H1 (cell line): ENCODE results near the gene NKX2-4. TPM values are rescaled to one million over a fixed set of nuclear protein-coding genes. Genes with fewer than 3 reads are reported as not detected.

Source experiments
- CTCF ChIA-PET: fragments of 300-600 bp; sonication (Branson Sonifier 250); formaldehyde crosslinking; loops from one replicate; lab custom pipeline; 2021; ENCODE audit not compliant: partially characterized antibody; lab: Charles Lee
- POLR2A ChIA-PET: fragments of 300-600 bp; sonication (Branson Sonifier 250); formaldehyde crosslinking; loops from one replicate; lab custom pipeline; 2021; ENCODE audit warnings: inconsistent platforms; ENCODE audit not compliant: partially characterized antibody; lab: Charles Lee
- DNase-seq, 2 experiments: peaks; one replicate each; pipeline versions ENCODE4 v3.0.0 to v3.0.0-alpha.2; 2010 to 2022; ENCODE audit warnings: low spot score in 2 of 2, low read depth in 1 of 2, mixed read lengths in 1 of 2
- FAIRE-seq: peaks from 2 replicates; lab custom pipeline; 2011; peaks lifted over from hg19 to GRCh38; lab: Jason Lieb, UNC
- H2AFZ ChIP-seq: 2 replicates; pipeline ENCODE4 v1.8.1; 2012; ENCODE audit warnings: low read length, inconsistent platforms
- H2AK5ac ChIP-seq: 2 replicates; pipeline ENCODE4 v1.6.1; 2013; ENCODE audit warnings: low read depth, low read length
- H2BK120ac ChIP-seq: replicated peaks from 2 replicates; pipeline ENCODE3; 2013; ENCODE audit warnings: low read depth, low read length, inconsistent platforms
- H2BK12ac ChIP-seq: 2 replicates; pipeline ENCODE4 v1.6.1; 2013; ENCODE audit warnings: low read depth, low read length
- H2BK15ac ChIP-seq: 2 replicates; pipeline ENCODE4 v1.6.1; 2013; ENCODE audit warnings: low read length
- H2BK20ac ChIP-seq: 2 replicates; pipeline ENCODE4 v1.6.1; 2013; ENCODE audit warnings: low read length
- H2BK5ac ChIP-seq: 2 replicates; pipeline ENCODE4 v1.6.1; 2013; ENCODE audit warnings: low read depth, low read length
- H3K14ac ChIP-seq: 2 replicates; pipeline ENCODE4 v1.6.1; 2013; ENCODE audit warnings: inconsistent platforms; ENCODE audit not compliant: insufficient read length
- H3K18ac ChIP-seq: 2 replicates; pipeline ENCODE4 v1.6.1; 2013; ENCODE audit warnings: low read length; ENCODE audit errors: extremely low read depth
- H3K23ac ChIP-seq: 2 replicates; pipeline ENCODE4 v1.6.1; 2013; ENCODE audit warnings: inconsistent platforms; ENCODE audit not compliant: insufficient read length
- H3K23me2 ChIP-seq: 2 replicates; pipeline ENCODE4 v1.6.1; 2013; ENCODE audit warnings: low read depth, low read length
- H3K27ac ChIP-seq: 2 replicates; pipeline ENCODE4 v1.6.1; 2011; ENCODE audit warnings: low read depth, low read length, inconsistent platforms
- H3K27me3 ChIP-seq, 4 experiments: replicated peaks in 1 of 4; 1 replicate in 1 of 4; 2 replicates in 3 of 4; pipeline versions ENCODE4 v1.6.1 to v1.8.1; 2011 to 2013; ENCODE audit warnings: low read length in 3 of 4, mild to moderate bottlenecking in 3 of 4, inconsistent platforms in 2 of 4, mixed read lengths in 2 of 4, moderate library complexity in 1 of 4; ENCODE audit not compliant: control insufficient read depth in 3 of 4, insufficient read depth in 3 of 4; ENCODE audit errors: extremely low read depth in 1 of 4
- H3K36me3 ChIP-seq, 4 experiments: 2 replicates each; pipeline versions ENCODE4 v1.6.1 to v1.8.1; 2011 to 2013; ENCODE audit warnings: mild to moderate bottlenecking in 4 of 4, low read length in 3 of 4, moderate library complexity in 2 of 4, control low read depth in 1 of 4, inconsistent platforms in 1 of 4; ENCODE audit not compliant: insufficient read depth in 4 of 4, control insufficient read depth in 2 of 4
- H3K4ac ChIP-seq: replicated peaks from 2 replicates; pipeline ENCODE3; 2013; ENCODE audit warnings: low read length, low read depth, mixed read lengths, inconsistent platforms; ENCODE audit not compliant: insufficient read length
- H3K4me1 ChIP-seq, 4 experiments: replicated peaks in 1 of 4; 1 replicate in 1 of 4; 2 replicates in 3 of 4; pipeline versions ENCODE4 v1.6.1 to v1.8.1; 2011 to 2013; ENCODE audit warnings: low read length in 3 of 4, inconsistent platforms in 2 of 4, mixed read lengths in 1 of 4; ENCODE audit not compliant: insufficient read depth in 4 of 4, control insufficient read depth in 3 of 4
- H3K4me2 ChIP-seq, 2 experiments: 2 replicates each; pipeline versions ENCODE4 v1.6.1 to v1.8.1; 2011 to 2013; ENCODE audit warnings: low read depth in 2 of 2, low read length in 2 of 2, control low read depth in 1 of 2, inconsistent platforms in 1 of 2, mild to moderate bottlenecking in 1 of 2; ENCODE audit not compliant: insufficient read depth in 1 of 2
- H3K4me3 ChIP-seq, 4 experiments: fragments of 200-600, 300-600 bp in 1 of 4; sonication (generic), shearing (Covaris generic), sonication (Bioruptor Twin) in 1 of 4; 2 replicates each; pipeline versions ENCODE4 v1.5.1 to v1.8.1; 2011 to 2016; ENCODE audit warnings: low read length in 4 of 4, low read depth in 3 of 4, control low read depth in 2 of 4, inconsistent platforms in 2 of 4, mild to moderate bottlenecking in 2 of 4, mixed read lengths in 1 of 4, moderate library complexity in 1 of 4; ENCODE audit not compliant: insufficient read depth in 2 of 4; ENCODE audit errors: extremely low read depth in 1 of 4
- H3K56ac ChIP-seq: replicated peaks from 2 replicates; pipeline ENCODE3; 2013; ENCODE audit warnings: low read depth, mild to moderate bottlenecking, mixed read lengths, low read length, inconsistent platforms; ENCODE audit not compliant: insufficient read length
- H3K79me1 ChIP-seq: 2 replicates; pipeline ENCODE4 v1.6.1; 2013; ENCODE audit warnings: low read depth, low read length, control low read depth
- H3K79me2 ChIP-seq, 2 experiments: 2 replicates each; pipeline versions ENCODE4 v1.6.1 to v1.8.1; 2012 to 2013; ENCODE audit warnings: low read length in 2 of 2, mild to moderate bottlenecking in 2 of 2, inconsistent platforms in 1 of 2; ENCODE audit not compliant: insufficient read depth in 2 of 2, control insufficient read depth in 1 of 2
- H3K9ac ChIP-seq, 4 experiments: replicated peaks in 1 of 4; 1 replicate in 1 of 4; 2 replicates in 3 of 4; pipeline versions ENCODE4 v1.6.1 to v1.8.1; 2011 to 2013; ENCODE audit warnings: low read depth in 3 of 4, low read length in 3 of 4, control low read depth in 2 of 4, mild to moderate bottlenecking in 2 of 4, moderate library complexity in 2 of 4, inconsistent platforms in 1 of 4; ENCODE audit errors: extremely low read depth in 1 of 4
- H3K9me3 ChIP-seq, 2 experiments: 2 replicates each; pipeline versions ENCODE4 v1.6.1 to v1.8.1; 2012 to 2013; ENCODE audit warnings: mild to moderate bottlenecking in 2 of 2, moderate library complexity in 2 of 2, control low read depth in 1 of 2, inconsistent platforms in 1 of 2, low read depth in 1 of 2, low read length in 1 of 2, mixed read lengths in 1 of 2; ENCODE audit not compliant: insufficient read depth in 2 of 2
- H4K20me1 ChIP-seq, 2 experiments: replicated peaks in 1 of 2; 2 replicates each; pipeline versions ENCODE3 to v1.8.1; 2011 to 2013; ENCODE audit warnings: inconsistent platforms in 2 of 2, low read length in 2 of 2, mild to moderate bottlenecking in 1 of 2; ENCODE audit not compliant: insufficient read depth in 2 of 2, control insufficient read depth in 1 of 2
- H4K5ac ChIP-seq: 2 replicates; pipeline ENCODE4 v1.6.1; 2013; ENCODE audit warnings: low read length, low read depth, mixed read lengths, inconsistent platforms; ENCODE audit not compliant: insufficient read length
- H4K8ac ChIP-seq: 2 replicates; pipeline ENCODE4 v1.8.0; 2013; ENCODE audit warnings: mild to moderate bottlenecking, moderate library complexity, low read length, inconsistent platforms; ENCODE audit not compliant: insufficient read depth; ENCODE audit errors: extremely low read depth
- H4K91ac ChIP-seq: replicated peaks from 2 replicates; pipeline ENCODE3; 2013; ENCODE audit warnings: low read length, mixed read lengths, inconsistent platforms; ENCODE audit not compliant: insufficient read length
- BACH1 ChIP-seq: IDR thresholded peaks from 2 replicates; pipeline ENCODE4 v1.6.1; 2012; ENCODE audit warnings: low read length, improper control_type of control experiment
- E2F6 ChIP-seq: IDR thresholded peaks from 2 replicates; pipeline ENCODE4 v1.6.1; 2012; ENCODE audit warnings: inconsistent platforms
- EZH2 ChIP-seq: fragments of 200-600 bp; sonication (generic); IDR thresholded peaks from 2 replicates; pipeline ENCODE4 v1.7.1; 2012; ENCODE audit warnings: low read depth, mild to moderate bottlenecking, moderate library complexity, low read length, inconsistent platforms; ENCODE audit not compliant: severe bottlenecking
- GTF2F1 ChIP-seq: IDR thresholded peaks from 2 replicates; pipeline ENCODE4 v1.6.1; 2012; ENCODE audit warnings: low read depth, low read length, improper control_type of control experiment, borderline replicate concordance
- HDAC6 ChIP-seq: IDR thresholded peaks from one replicate; pipeline ENCODE4 v1.7.1; 2012; ENCODE audit warnings: low read depth, mild to moderate bottlenecking, inconsistent platforms, low read length, moderate library complexity
- MAX ChIP-seq: IDR thresholded peaks from 2 replicates; pipeline ENCODE4 v1.6.1; 2012; ENCODE audit warnings: inconsistent platforms
- POLR2A ChIP-seq, 2 experiments: IDR thresholded peaks; 1 replicate in 1 of 2; 2 replicates in 1 of 2; pipeline ENCODE4 v1.6.1; 2011; ENCODE audit warnings: low read depth in 2 of 2, low read length in 2 of 2, mild to moderate bottlenecking in 2 of 2; ENCODE audit errors: control extremely low read depth in 1 of 2
- POLR2AphosphoS5 ChIP-seq: IDR thresholded peaks from 2 replicates; pipeline ENCODE4 v1.6.1; 2011; ENCODE audit warnings: low read depth, low read length
- POU5F1 ChIP-seq: IDR thresholded peaks from 2 replicates; pipeline ENCODE4 v1.6.1; 2011; ENCODE audit warnings: low read depth, mild to moderate bottlenecking, low read length, moderate library complexity
- RBBP5 ChIP-seq: IDR thresholded peaks from 2 replicates; pipeline ENCODE4 v1.7.1; 2012; ENCODE audit warnings: low read depth, mild to moderate bottlenecking, inconsistent platforms, low read length, moderate library complexity, borderline replicate concordance
- SIX5 ChIP-seq: IDR thresholded peaks from 2 replicates; pipeline ENCODE4 v1.6.1; 2011; ENCODE audit warnings: mild to moderate bottlenecking, low read depth, low read length
- SP4 ChIP-seq: IDR thresholded peaks from 2 replicates; pipeline ENCODE4 v1.6.1; 2012; ENCODE audit warnings: low read length, inconsistent platforms
- SRF ChIP-seq: IDR thresholded peaks from 2 replicates; pipeline ENCODE4 v1.6.1; 2011; ENCODE audit warnings: mild to moderate bottlenecking, low read depth, low read length, moderate library complexity
- TAF7 ChIP-seq: optimal IDR thresholded peaks from 2 replicates; pipeline ENCODE3; 2011; ENCODE audit warnings: low read depth, mild to moderate bottlenecking, inconsistent platforms, low read length, moderate library complexity, borderline replicate concordance
- polyA plus RNA-seq, 7 experiments: library from polyadenylated mRNA; depleted of rRNA in 3 of 7; stranded (reverse) in 5 of 7; unstranded in 2 of 7; fragments of >200 nt in 5 of 7; fragments of 200-250 nt in 2 of 7; gene quantifications; 1 replicate in 5 of 7; 2 replicates in 1 of 7; 4 replicates in 1 of 7; pipeline versions ENCODE4 v1.2.1 to v1.2.3, GENCODE V29; 2011 to 2013; ENCODE audit warnings: missing spikeins in 2 of 7, mixed read lengths in 2 of 7
- total RNA-seq: library from RNA; stranded (reverse); fragmentation: NEBNext Ultra II Directional; extraction: Animal tissue kit (Norgen Biotek cat#: 25700); gene quantifications from 2 replicates; pipeline ENCODE4 v1.2.1, GENCODE V29; 2021

The NKX2-4 gene
- total and polyA plus RNA-seq, 2 of the 8 experiments (the other 6 are each of a cell fraction or from before 2014, with no cell fraction given), result 0.12 to 0.37 TPM

- no peak for TF ChIP-seq HDAC6
- TF ChIP-seq, all 59 proteins: peak for 0
These were observed 44.1 kb downstream of the NKX2-4 start (continued) for GRCh38 chr20:21353236-21353635.

GRCh38 chr20:21352703-21353102 lies 44.6 kb downstream of the NKX2-4 start:
- no peak overlapping the region for H4K8ac ChIP-seq
- no peaks in the 10 kb centered on the region for H3K9me3 ChIP-seq
- H3K79me1 ChIP-seq, result no peaks in the 10 kb centered on the region
- no peak overlapping the region for H3K9ac ChIP-seq
- H2BK12ac ChIP-seq, result no peak overlapping the region
- H2BK5ac ChIP-seq, result no peak overlapping the region
- no peak overlapping the region for H3K14ac ChIP-seq
- H3K36me3 ChIP-seq, result peaks cover 9 to 62% (median 29%) of the 10 kb centered on the region in 4 experiments; a peak in 7 of 8 replicates
- FAIRE-seq (no peak), DNase-seq (no peak)
- H3K4me1 ChIP-seq, result no peaks in the 10 kb centered on the region
- H3K23ac ChIP-seq, result no peak overlapping the region
- no peak overlapping the region for H3K4ac ChIP-seq
- H3K56ac ChIP-seq, result no peak overlapping the region
- H2BK15ac ChIP-seq, result no peak overlapping the region
- no peaks in the 10 kb centered on the region for H3K23me2 ChIP-seq
- CTCF ChIA-PET, result interaction anchor here (0.8 kb wide), 1 partner anchor 117 kb away, joined by 3 read pairs; no protein-coding TSS in a partner anchor
- H2AK5ac ChIP-seq, result no peak overlapping the region
- no peak overlapping the region for H3K18ac ChIP-seq
- no peak overlapping the region for H4K5ac ChIP-seq
- no peaks in the 10 kb centered on the region for H4K20me1 ChIP-seq
- no peak overlapping the region for H3K4me3 ChIP-seq
- 0 out of 4 replicates have a peak, but pooled peaks cover 0 to 3% of the 10 kb centered on the region in 2 experiments for H3K79me2 ChIP-seq
- no peak overlapping the region for H3K27ac ChIP-seq
- H3K27me3 ChIP-seq, result no peaks in the 10 kb centered on the region
- POLR2A ChIA-PET, result no interaction called here
- H2AFZ ChIP-seq, result no peak overlapping the region
- H2BK20ac ChIP-seq, result no peak overlapping the region
- H4K91ac ChIP-seq, result no peak overlapping the region
- H2BK120ac ChIP-seq, result no peak overlapping the region
- no peak overlapping the region for H3K4me2 ChIP-seq
- TF ChIP-seq GTF2F1, result no peak
- TF ChIP-seq SRF, result no peak
- TF ChIP-seq E2F6, result no peak
- TF ChIP-seq MAX, result no peak
- TF ChIP-seq SIX5, result no peak
- no peak for TF ChIP-seq EZH2
- TF ChIP-seq BACH1, result no peak
- no peak for TF ChIP-seq POU5F1
- no peak for TF ChIP-seq POLR2AphosphoS5
- TF ChIP-seq SP4, result no peak
- no peak for TF ChIP-seq TAF7
- no peak for TF ChIP-seq POLR2A (IDR thresholded peaks at IDR 0.05; ENCODE audit: control extremely low read depth in 1 of 2, low read depth in 2 of 2, low read length in 2 of 2)
- TF ChIP-seq RBBP5, result no peak
